SK-N-MC (cell line): Measurements from ENCODE around the gene CPEB2.

Source experiments
- EZH2 ChIP-seq: fragments of 200-600 bp; sonication (generic); IDR thresholded peaks from one replicate; pipeline ENCODE4 v1.6.1; 2017; ENCODE audit warnings: antibody characterized with exemption
- FOXP2 ChIP-seq: optimal IDR thresholded peaks from 2 replicates; pipeline ENCODE3; 2011; ENCODE audit warnings: mild to moderate bottlenecking, moderate library complexity; ENCODE audit not compliant: insufficient read depth; ENCODE audit errors: extremely low read length, control extremely low read depth
- POLR2AphosphoS5 ChIP-seq: IDR thresholded peaks from 2 replicates; pipeline ENCODE4 v1.6.1; 2012; ENCODE audit warnings: mild to moderate bottlenecking, low read depth, low read length, borderline replicate concordance

DNA sequence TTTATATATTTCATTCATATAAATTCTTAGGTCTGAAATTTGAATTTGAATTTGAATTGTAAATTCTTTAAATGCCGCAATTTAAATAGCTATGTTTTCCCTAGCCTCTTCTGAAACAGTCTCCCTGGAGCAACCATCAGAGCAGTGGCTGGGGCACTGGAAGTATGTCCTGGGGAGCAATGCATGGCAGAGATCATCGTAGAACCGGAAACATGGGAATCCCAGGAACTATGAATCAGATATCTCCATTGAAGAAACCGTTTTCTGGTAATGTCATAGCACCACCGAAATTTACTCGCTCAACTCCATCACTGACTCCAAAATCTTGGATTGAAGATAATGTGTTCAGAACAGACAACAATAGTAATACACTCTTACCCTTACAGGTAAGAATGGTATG, 4.9 kb downstream of the CPEB2 start:
- TF ChIP-seq POLR2AphosphoS5: no peak
- TF ChIP-seq EZH2: no peak
- no peak for TF ChIP-seq FOXP2
